H1 (cell line): ENCODE measurements around the gene BPHL. TPM values are rescaled to one million over a fixed set of nuclear protein-coding genes. Genes with fewer than 3 reads are reported as not detected.

Experiments used
- CTCF ChIA-PET: fragments of 300-600 bp; sonication (Branson Sonifier 250); formaldehyde crosslinking; loops from one replicate; lab custom pipeline; 2021; ENCODE audit not compliant: partially characterized antibody; lab: Charles Lee
- POLR2A ChIA-PET: fragments of 300-600 bp; sonication (Branson Sonifier 250); formaldehyde crosslinking; loops from one replicate; lab custom pipeline; 2021; ENCODE audit warnings: inconsistent platforms; ENCODE audit not compliant: partially characterized antibody; lab: Charles Lee
- DNase-seq, 2 experiments: peaks; one replicate each; pipeline versions ENCODE4 v3.0.0 to v3.0.0-alpha.2; 2010 to 2022; ENCODE audit warnings: low spot score in 2 of 2, low read depth in 1 of 2, mixed read lengths in 1 of 2
- FAIRE-seq: peaks from 2 replicates; lab custom pipeline; 2011; peaks lifted over from hg19 to GRCh38; lab: Jason Lieb, UNC
- H2AFZ ChIP-seq: 2 replicates; pipeline ENCODE4 v1.8.1; 2012; ENCODE audit warnings: low read length, inconsistent platforms
- H2AK5ac ChIP-seq: 2 replicates; pipeline ENCODE4 v1.6.1; 2013; ENCODE audit warnings: low read depth, low read length
- H2BK120ac ChIP-seq: replicated peaks from 2 replicates; pipeline ENCODE3; 2013; ENCODE audit warnings: low read depth, low read length, inconsistent platforms
- H2BK12ac ChIP-seq: 2 replicates; pipeline ENCODE4 v1.6.1; 2013; ENCODE audit warnings: low read depth, low read length
- H2BK15ac ChIP-seq: 2 replicates; pipeline ENCODE4 v1.6.1; 2013; ENCODE audit warnings: low read length
- H2BK20ac ChIP-seq: 2 replicates; pipeline ENCODE4 v1.6.1; 2013; ENCODE audit warnings: low read length
- H2BK5ac ChIP-seq: 2 replicates; pipeline ENCODE4 v1.6.1; 2013; ENCODE audit warnings: low read depth, low read length
- H3K14ac ChIP-seq: 2 replicates; pipeline ENCODE4 v1.6.1; 2013; ENCODE audit warnings: inconsistent platforms; ENCODE audit not compliant: insufficient read length
- H3K18ac ChIP-seq: 2 replicates; pipeline ENCODE4 v1.6.1; 2013; ENCODE audit warnings: low read length; ENCODE audit errors: extremely low read depth
- H3K23ac ChIP-seq: 2 replicates; pipeline ENCODE4 v1.6.1; 2013; ENCODE audit warnings: inconsistent platforms; ENCODE audit not compliant: insufficient read length
- H3K23me2 ChIP-seq: 2 replicates; pipeline ENCODE4 v1.6.1; 2013; ENCODE audit warnings: low read depth, low read length
- H3K27ac ChIP-seq: 2 replicates; pipeline ENCODE4 v1.6.1; 2011; ENCODE audit warnings: low read depth, low read length, inconsistent platforms
- H3K27me3 ChIP-seq, 4 experiments: replicated peaks in 1 of 4; 1 replicate in 1 of 4; 2 replicates in 3 of 4; pipeline versions ENCODE4 v1.6.1 to v1.8.1; 2011 to 2013; ENCODE audit warnings: low read length in 3 of 4, mild to moderate bottlenecking in 3 of 4, inconsistent platforms in 2 of 4, mixed read lengths in 2 of 4, moderate library complexity in 1 of 4; ENCODE audit not compliant: control insufficient read depth in 3 of 4, insufficient read depth in 3 of 4; ENCODE audit errors: extremely low read depth in 1 of 4
- H3K36me3 ChIP-seq, 4 experiments: 2 replicates each; pipeline versions ENCODE4 v1.6.1 to v1.8.1; 2011 to 2013; ENCODE audit warnings: mild to moderate bottlenecking in 4 of 4, low read length in 3 of 4, moderate library complexity in 2 of 4, control low read depth in 1 of 4, inconsistent platforms in 1 of 4; ENCODE audit not compliant: insufficient read depth in 4 of 4, control insufficient read depth in 2 of 4
- H3K4ac ChIP-seq: replicated peaks from 2 replicates; pipeline ENCODE3; 2013; ENCODE audit warnings: low read length, low read depth, mixed read lengths, inconsistent platforms; ENCODE audit not compliant: insufficient read length
- H3K4me1 ChIP-seq, 4 experiments: replicated peaks in 1 of 4; 1 replicate in 1 of 4; 2 replicates in 3 of 4; pipeline versions ENCODE4 v1.6.1 to v1.8.1; 2011 to 2013; ENCODE audit warnings: low read length in 3 of 4, inconsistent platforms in 2 of 4, mixed read lengths in 1 of 4; ENCODE audit not compliant: insufficient read depth in 4 of 4, control insufficient read depth in 3 of 4
- H3K4me2 ChIP-seq, 2 experiments: 2 replicates each; pipeline versions ENCODE4 v1.6.1 to v1.8.1; 2011 to 2013; ENCODE audit warnings: low read depth in 2 of 2, low read length in 2 of 2, control low read depth in 1 of 2, inconsistent platforms in 1 of 2, mild to moderate bottlenecking in 1 of 2; ENCODE audit not compliant: insufficient read depth in 1 of 2
- H3K4me3 ChIP-seq, 4 experiments: fragments of 200-600, 300-600 bp in 1 of 4; sonication (generic), shearing (Covaris generic), sonication (Bioruptor Twin) in 1 of 4; 2 replicates each; pipeline versions ENCODE4 v1.5.1 to v1.8.1; 2011 to 2016; ENCODE audit warnings: low read length in 4 of 4, low read depth in 3 of 4, control low read depth in 2 of 4, inconsistent platforms in 2 of 4, mild to moderate bottlenecking in 2 of 4, mixed read lengths in 1 of 4, moderate library complexity in 1 of 4; ENCODE audit not compliant: insufficient read depth in 2 of 4; ENCODE audit errors: extremely low read depth in 1 of 4
- H3K56ac ChIP-seq: replicated peaks from 2 replicates; pipeline ENCODE3; 2013; ENCODE audit warnings: low read depth, mild to moderate bottlenecking, mixed read lengths, low read length, inconsistent platforms; ENCODE audit not compliant: insufficient read length
- H3K79me1 ChIP-seq: 2 replicates; pipeline ENCODE4 v1.6.1; 2013; ENCODE audit warnings: low read depth, low read length, control low read depth
- H3K79me2 ChIP-seq, 2 experiments: 2 replicates each; pipeline versions ENCODE4 v1.6.1 to v1.8.1; 2012 to 2013; ENCODE audit warnings: low read length in 2 of 2, mild to moderate bottlenecking in 2 of 2, inconsistent platforms in 1 of 2; ENCODE audit not compliant: insufficient read depth in 2 of 2, control insufficient read depth in 1 of 2
- H3K9ac ChIP-seq, 4 experiments: replicated peaks in 1 of 4; 1 replicate in 1 of 4; 2 replicates in 3 of 4; pipeline versions ENCODE4 v1.6.1 to v1.8.1; 2011 to 2013; ENCODE audit warnings: low read depth in 3 of 4, low read length in 3 of 4, control low read depth in 2 of 4, mild to moderate bottlenecking in 2 of 4, moderate library complexity in 2 of 4, inconsistent platforms in 1 of 4; ENCODE audit errors: extremely low read depth in 1 of 4
- H3K9me3 ChIP-seq, 2 experiments: 2 replicates each; pipeline versions ENCODE4 v1.6.1 to v1.8.1; 2012 to 2013; ENCODE audit warnings: mild to moderate bottlenecking in 2 of 2, moderate library complexity in 2 of 2, control low read depth in 1 of 2, inconsistent platforms in 1 of 2, low read depth in 1 of 2, low read length in 1 of 2, mixed read lengths in 1 of 2; ENCODE audit not compliant: insufficient read depth in 2 of 2
- H4K20me1 ChIP-seq, 2 experiments: replicated peaks in 1 of 2; 2 replicates each; pipeline versions ENCODE3 to v1.8.1; 2011 to 2013; ENCODE audit warnings: inconsistent platforms in 2 of 2, low read length in 2 of 2, mild to moderate bottlenecking in 1 of 2; ENCODE audit not compliant: insufficient read depth in 2 of 2, control insufficient read depth in 1 of 2
- H4K5ac ChIP-seq: 2 replicates; pipeline ENCODE4 v1.6.1; 2013; ENCODE audit warnings: low read length, low read depth, mixed read lengths, inconsistent platforms; ENCODE audit not compliant: insufficient read length
- H4K8ac ChIP-seq: 2 replicates; pipeline ENCODE4 v1.8.0; 2013; ENCODE audit warnings: mild to moderate bottlenecking, moderate library complexity, low read length, inconsistent platforms; ENCODE audit not compliant: insufficient read depth; ENCODE audit errors: extremely low read depth
- H4K91ac ChIP-seq: replicated peaks from 2 replicates; pipeline ENCODE3; 2013; ENCODE audit warnings: low read length, mixed read lengths, inconsistent platforms; ENCODE audit not compliant: insufficient read length
- WGBS, 2 experiments: shearing (Covaris generic) in 1 of 2; methylation state at CpG; one replicate each; pipeline versions ENCODE4 v1.1.6 to v1.1.7; 2013 to 2015; ENCODE audit warnings: low lambda C conversion rate in 2 of 2, mixed read lengths in 2 of 2, inconsistent platforms in 1 of 2, low coverage in 1 of 2, missing lambda C conversion rate in 1 of 2; ENCODE audit not compliant: insufficient replicate concordance in 2 of 2, insufficient coverage in 1 of 2, insufficient read length in 1 of 2; ENCODE audit errors: extremely low coverage in 1 of 2, missing lambda C conversion rate in 1 of 2; 5-methylcytosine and 5-hydroxymethylcytosine counted together
- polyA plus RNA-seq, 7 experiments: library from polyadenylated mRNA; depleted of rRNA in 3 of 7; stranded (reverse) in 5 of 7; unstranded in 2 of 7; fragments of >200 nt in 5 of 7; fragments of 200-250 nt in 2 of 7; gene quantifications; 1 replicate in 5 of 7; 2 replicates in 1 of 7; 4 replicates in 1 of 7; pipeline versions ENCODE4 v1.2.1 to v1.2.3, GENCODE V29; 2011 to 2013; ENCODE audit warnings: missing spikeins in 2 of 7, mixed read lengths in 2 of 7
- total RNA-seq: library from RNA; stranded (reverse); fragmentation: NEBNext Ultra II Directional; extraction: Animal tissue kit (Norgen Biotek cat#: 25700); gene quantifications from 2 replicates; pipeline ENCODE4 v1.2.1, GENCODE V29; 2021

BPHL gene
- total and polyA plus RNA-seq, 2 of the 8 experiments (the other 6 are each of a cell fraction or from before 2014, with no cell fraction given) = 24.4 to 36.4 TPM

DNA sequence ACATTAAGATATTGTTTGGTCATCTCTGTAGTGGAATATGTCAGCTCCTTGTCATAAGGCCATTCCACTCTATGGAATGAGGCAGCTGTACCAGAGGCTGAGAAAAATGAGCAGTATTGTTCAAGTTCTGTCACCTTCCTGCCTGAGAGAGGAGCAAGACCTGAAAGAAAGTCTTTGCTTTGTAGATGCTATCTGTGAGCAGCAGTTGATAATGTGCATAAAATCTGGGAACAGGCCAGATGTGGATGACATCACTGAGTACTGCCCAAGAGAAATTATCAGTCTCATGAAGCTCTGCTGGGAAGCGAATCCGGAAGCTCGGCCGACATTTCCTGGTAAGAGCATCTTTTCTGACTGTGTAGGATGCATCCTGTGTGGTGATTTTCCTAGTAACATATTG is 33.4 kb upstream of the BPHL start:
- no peak overlapping the region for H4K8ac ChIP-seq
- H3K9ac ChIP-seq = no peak overlapping the region
- FAIRE-seq = no peak
- H4K20me1 ChIP-seq = no peaks in the 10 kb centered on the region
- H3K4me3 ChIP-seq = no peak overlapping the region
- H2BK120ac ChIP-seq = no peak overlapping the region
- H3K9me3 ChIP-seq = peaks cover 43% of the 10 kb centered on the region in 2 experiments
- no peak overlapping the region for H3K23ac ChIP-seq
- H3K79me2 ChIP-seq = no peaks in the 10 kb centered on the region
- no peaks in the 10 kb centered on the region for H3K27me3 ChIP-seq
- peaks cover 10 to 95% (median 64%) of the 10 kb centered on the region in 4 experiments for H3K36me3 ChIP-seq
- H3K27ac ChIP-seq = no peak overlapping the region
- no peak overlapping the region for H2BK5ac ChIP-seq
- no peaks in the 10 kb centered on the region for H3K23me2 ChIP-seq
- CTCF ChIA-PET = interaction anchor here (0.5 to 1.0 kb wide), 2 partner anchors 31 to 706 kb away, joined by 3 to 4 read pairs; no protein-coding TSS in a partner anchor
- H3K18ac ChIP-seq = no peak overlapping the region
- POLR2A ChIA-PET = interaction anchor here (0.7 kb wide), 1 partner anchor 9 kb away, joined by 3 read pairs; no protein-coding TSS in a partner anchor
- peaks cover 3% of the 10 kb centered on the region for H3K79me1 ChIP-seq
- H2BK12ac ChIP-seq = no peak overlapping the region
- H3K4me1 ChIP-seq = no peaks in the 10 kb centered on the region
- H3K4me2 ChIP-seq = no peak overlapping the region
- no peak overlapping the region for H3K56ac ChIP-seq
- H4K5ac ChIP-seq = no peak overlapping the region
- H3K14ac ChIP-seq = no peak overlapping the region
- H4K91ac ChIP-seq = no peak overlapping the region
- no peak overlapping the region for H2BK20ac ChIP-seq
- 90% methylated on average over 4 of the region's 4 CpGs; no CpG with 5 or more reads in 1 of the 2 experiments for WGBS, 2 experiments
- H3K4ac ChIP-seq = no peak overlapping the region
- H2AFZ ChIP-seq = no peak overlapping the region
- no peak overlapping the region for H2AK5ac ChIP-seq
- H2BK15ac ChIP-seq = no peak overlapping the region
- no peak for DNase-seq
